Neural cell (in vitro differentiated cells): ENCODE results near the gene BZW1. TPM values are rescaled to one million over a fixed set of nuclear protein-coding genes. Genes with fewer than 3 reads are reported as not detected.

ENCODE experiments used
- H2AFZ ChIP-seq: fragments of 200-600, 300-800 bp; sonication (generic), shearing (Covaris generic); 2 replicates; pipeline ENCODE4 v1.6.0; 2014; ENCODE audit warnings: low read depth, mild to moderate bottlenecking, antibody characterized with exemption, low read length, moderate library complexity
- H3F3A ChIP-seq: fragments of 200-600 bp; shearing (Covaris generic); 2 replicates; pipeline ENCODE4 v1.6.1; 2016; ENCODE audit warnings: mild to moderate bottlenecking, moderate library complexity, mixed read lengths, antibody characterized with exemption, low read length; ENCODE audit not compliant: insufficient read depth, poor library complexity, severe bottlenecking
- H3K27ac ChIP-seq: fragments of 200-600, 300-800 bp; sonication (generic), shearing (Covaris generic); 2 replicates; pipeline ENCODE4 v1.5.1; 2014; ENCODE audit warnings: mild to moderate bottlenecking, low read length, moderate library complexity
- H3K27me3 ChIP-seq: fragments of 300-800, 200-600 bp; sonication (generic), shearing (Covaris generic); 2 replicates; pipeline ENCODE4 v1.6.0; 2014; ENCODE audit warnings: mild to moderate bottlenecking, low read depth, low read length, moderate library complexity; ENCODE audit not compliant: insufficient read depth
- H3K36me3 ChIP-seq: fragments of 300-800, 200-600 bp; sonication (generic), shearing (Covaris generic); 2 replicates; pipeline ENCODE4 v1.5.1; 2014; ENCODE audit warnings: mild to moderate bottlenecking, antibody characterized with exemption, low read length, moderate library complexity; ENCODE audit not compliant: insufficient read depth
- H3K4me2 ChIP-seq: fragments of 300-800, 200-600 bp; sonication (generic), shearing (Covaris generic); 2 replicates; pipeline ENCODE4 v1.6.0; 2014; ENCODE audit warnings: mild to moderate bottlenecking, low read length
- H3K4me3 ChIP-seq: fragments of 300-800, 200-600 bp; sonication (generic), shearing (Covaris generic); 2 replicates; pipeline ENCODE4 v1.5.1; 2014; ENCODE audit warnings: mild to moderate bottlenecking, low read length, moderate library complexity
- H3K79me2 ChIP-seq: fragments of 200-600 bp; shearing (Covaris generic); replicated peaks from 2 replicates; pipeline ENCODE4 v1.6.0; 2014; ENCODE audit warnings: mild to moderate bottlenecking, low read length, moderate library complexity; ENCODE audit not compliant: insufficient read depth
- H3K9ac ChIP-seq: fragments of 300-800, 200-600 bp; sonication (generic), shearing (Covaris generic); 2 replicates; pipeline ENCODE4 v1.6.1; 2016; ENCODE audit warnings: mild to moderate bottlenecking, low read length, mixed read lengths
- H3K9me2 ChIP-seq: fragments of 200-600 bp; shearing (Covaris generic); 2 replicates; pipeline ENCODE4 v1.6.1; 2016; ENCODE audit warnings: mild to moderate bottlenecking, low read length, mixed read lengths; ENCODE audit not compliant: insufficient read depth
- H3K9me3 ChIP-seq: fragments of 200-600, 300-800 bp; sonication (generic), shearing (Covaris generic); 2 replicates; pipeline ENCODE4 v1.6.1; 2016; ENCODE audit warnings: mild to moderate bottlenecking, mixed run types, low read length, moderate library complexity, mixed read lengths
- H4K20me1 ChIP-seq: fragments of 200-600 bp; shearing (Covaris generic); 2 replicates; pipeline ENCODE4 v1.6.1; 2016; ENCODE audit warnings: mild to moderate bottlenecking, mixed run types; ENCODE audit not compliant: insufficient read depth
- EP300 ChIP-seq: fragments of 450-650 bp; conservative IDR thresholded peaks from 2 replicates; pipeline ENCODE4 v1.6.1; 2014; ENCODE audit warnings: antibody characterized with exemption, mild to moderate bottlenecking, moderate library complexity; ENCODE audit not compliant: poor library complexity, severe bottlenecking
- EZH2 ChIP-seq: fragments of 200-600, 300-800 bp; shearing (Covaris generic), sonication (generic); IDR thresholded peaks from 2 replicates; pipeline ENCODE4 v1.6.1; 2014; ENCODE audit warnings: antibody characterized with exemption, low read length, borderline replicate concordance, mild to moderate bottlenecking; ENCODE audit not compliant: insufficient read depth, poor library complexity, severe bottlenecking
- MXI1 ChIP-seq: fragments of 450-650 bp; conservative IDR thresholded peaks from 2 replicates; pipeline ENCODE4 v1.6.1; 2014; ENCODE audit warnings: antibody characterized with exemption, mild to moderate bottlenecking; ENCODE audit not compliant: poor library complexity, severe bottlenecking
- POLR2AphosphoS5 ChIP-seq: IDR thresholded peaks from 2 replicates; pipeline ENCODE4 v1.6.1; 2012
- RAD21 ChIP-seq: fragments of 450-650 bp; conservative IDR thresholded peaks from 2 replicates; pipeline ENCODE4 v1.6.1; 2014; ENCODE audit warnings: antibody characterized with exemption, mild to moderate bottlenecking, moderate library complexity
- SMC3 ChIP-seq: fragments of 450-650 bp; conservative IDR thresholded peaks from 2 replicates; pipeline ENCODE4 v1.6.1; 2014; ENCODE audit warnings: antibody characterized with exemption, mild to moderate bottlenecking, moderate library complexity; ENCODE audit not compliant: poor library complexity
- TAF1 ChIP-seq: IDR thresholded peaks from 2 replicates; pipeline ENCODE4 v1.6.1; 2012; ENCODE audit warnings: low read depth
- polyA plus RNA-seq: library from polyadenylated mRNA; depleted of rRNA; stranded (reverse); fragments of >200 nt; gene quantifications from 2 replicates; pipeline ENCODE4 v1.2.3, GENCODE V29; 2014
- TF ChIP-seq, protein P1 (sequence below): IDR thresholded peaks from 2 replicates; pipeline ENCODE4 v1.6.1; 2012; ENCODE audit warnings: borderline replicate concordance
- TF ChIP-seq, protein P2 (sequence below): fragments of 450-650 bp; IDR thresholded peaks from 2 replicates; pipeline ENCODE4 v1.5.1; 2014; ENCODE audit warnings: antibody characterized with exemption, mild to moderate bottlenecking, moderate library complexity; ENCODE audit not compliant: poor library complexity, severe bottlenecking

BZW1 gene
- polyA plus RNA-seq, 1 donor from 2014 or later, result 291 TPM

DNA sequence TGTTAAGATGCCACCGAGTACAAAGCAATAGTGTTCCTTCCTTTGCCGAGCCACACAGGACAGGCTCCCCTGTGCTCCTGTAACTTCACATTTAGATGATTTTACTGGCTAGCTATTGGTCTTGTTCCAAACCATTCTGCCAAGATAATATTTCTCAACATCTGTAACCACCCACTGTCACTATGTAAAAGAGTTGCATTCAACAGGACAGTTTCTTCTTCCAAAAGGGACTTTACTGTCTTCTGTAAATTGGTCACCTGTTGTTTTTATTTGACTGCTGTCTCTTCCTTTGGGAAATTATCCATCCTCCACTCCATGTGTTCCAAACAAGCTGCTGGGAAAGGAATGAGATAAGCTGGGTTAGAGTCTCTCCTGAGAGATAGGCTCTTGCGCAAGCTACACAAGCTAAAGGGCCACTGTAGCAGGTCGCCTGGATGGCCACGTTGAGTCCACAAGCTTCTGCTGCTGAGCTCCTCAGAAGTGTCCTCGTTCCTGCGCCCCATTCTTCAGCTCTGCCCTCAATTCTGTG is 14.4 kb upstream of the BZW1 start:
- Histone ChIP-seq H3K36me3 (no peaks in the 10 kb centered on the region), H2AFZ (no peak overlapping the region), H3F3A (no peaks in the 10 kb centered on the region), H3K27me3 (no peaks in the 10 kb centered on the region), H3K9me2 (no peaks in the 10 kb centered on the region), H3K27ac (no peak overlapping the region), H3K79me2 (no peaks in the 10 kb centered on the region), H3K4me3 (no peak overlapping the region), H3K9ac (no peak overlapping the region), H4K20me1 (no peaks in the 10 kb centered on the region), H3K9me3 (no peaks in the 10 kb centered on the region), H3K4me2 (no peak overlapping the region)
- no peak for TF ChIP-seq POLR2AphosphoS5
- TF ChIP-seq RAD21, result no peak
- no peak for TF ChIP-seq SMC3
- TF ChIP-seq TAF1, result no peak
- TF ChIP-seq, protein P1, sequence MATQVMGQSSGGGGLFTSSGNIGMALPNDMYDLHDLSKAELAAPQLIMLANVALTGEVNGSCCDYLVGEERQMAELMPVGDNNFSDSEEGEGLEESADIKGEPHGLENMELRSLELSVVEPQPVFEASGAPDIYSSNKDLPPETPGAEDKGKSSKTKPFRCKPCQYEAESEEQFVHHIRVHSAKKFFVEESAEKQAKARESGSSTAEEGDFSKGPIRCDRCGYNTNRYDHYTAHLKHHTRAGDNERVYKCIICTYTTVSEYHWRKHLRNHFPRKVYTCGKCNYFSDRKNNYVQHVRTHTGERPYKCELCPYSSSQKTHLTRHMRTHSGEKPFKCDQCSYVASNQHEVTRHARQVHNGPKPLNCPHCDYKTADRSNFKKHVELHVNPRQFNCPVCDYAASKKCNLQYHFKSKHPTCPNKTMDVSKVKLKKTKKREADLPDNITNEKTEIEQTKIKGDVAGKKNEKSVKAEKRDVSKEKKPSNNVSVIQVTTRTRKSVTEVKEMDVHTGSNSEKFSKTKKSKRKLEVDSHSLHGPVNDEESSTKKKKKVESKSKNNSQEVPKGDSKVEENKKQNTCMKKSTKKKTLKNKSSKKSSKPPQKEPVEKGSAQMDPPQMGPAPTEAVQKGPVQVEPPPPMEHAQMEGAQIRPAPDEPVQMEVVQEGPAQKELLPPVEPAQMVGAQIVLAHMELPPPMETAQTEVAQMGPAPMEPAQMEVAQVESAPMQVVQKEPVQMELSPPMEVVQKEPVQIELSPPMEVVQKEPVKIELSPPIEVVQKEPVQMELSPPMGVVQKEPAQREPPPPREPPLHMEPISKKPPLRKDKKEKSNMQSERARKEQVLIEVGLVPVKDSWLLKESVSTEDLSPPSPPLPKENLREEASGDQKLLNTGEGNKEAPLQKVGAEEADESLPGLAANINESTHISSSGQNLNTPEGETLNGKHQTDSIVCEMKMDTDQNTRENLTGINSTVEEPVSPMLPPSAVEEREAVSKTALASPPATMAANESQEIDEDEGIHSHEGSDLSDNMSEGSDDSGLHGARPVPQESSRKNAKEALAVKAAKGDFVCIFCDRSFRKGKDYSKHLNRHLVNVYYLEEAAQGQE, result no peak
- TF ChIP-seq EZH2, result no peak
- TF ChIP-seq EP300, result no peak
- TF ChIP-seq MXI1, result no peak
- TF ChIP-seq, protein P2, sequence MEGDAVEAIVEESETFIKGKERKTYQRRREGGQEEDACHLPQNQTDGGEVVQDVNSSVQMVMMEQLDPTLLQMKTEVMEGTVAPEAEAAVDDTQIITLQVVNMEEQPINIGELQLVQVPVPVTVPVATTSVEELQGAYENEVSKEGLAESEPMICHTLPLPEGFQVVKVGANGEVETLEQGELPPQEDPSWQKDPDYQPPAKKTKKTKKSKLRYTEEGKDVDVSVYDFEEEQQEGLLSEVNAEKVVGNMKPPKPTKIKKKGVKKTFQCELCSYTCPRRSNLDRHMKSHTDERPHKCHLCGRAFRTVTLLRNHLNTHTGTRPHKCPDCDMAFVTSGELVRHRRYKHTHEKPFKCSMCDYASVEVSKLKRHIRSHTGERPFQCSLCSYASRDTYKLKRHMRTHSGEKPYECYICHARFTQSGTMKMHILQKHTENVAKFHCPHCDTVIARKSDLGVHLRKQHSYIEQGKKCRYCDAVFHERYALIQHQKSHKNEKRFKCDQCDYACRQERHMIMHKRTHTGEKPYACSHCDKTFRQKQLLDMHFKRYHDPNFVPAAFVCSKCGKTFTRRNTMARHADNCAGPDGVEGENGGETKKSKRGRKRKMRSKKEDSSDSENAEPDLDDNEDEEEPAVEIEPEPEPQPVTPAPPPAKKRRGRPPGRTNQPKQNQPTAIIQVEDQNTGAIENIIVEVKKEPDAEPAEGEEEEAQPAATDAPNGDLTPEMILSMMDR, result no peak

GRCh38 chr2:200798514-200798913 is 13.2 kb upstream of the BZW1 start:
- H3K27me3 ChIP-seq, result no peaks in the 10 kb centered on the region
- no peaks in the 10 kb centered on the region for H3K9me2 ChIP-seq
- no peak for TF ChIP-seq EP300
- no peak for TF ChIP-seq POLR2AphosphoS5
- TF ChIP-seq TAF1, result no peak
- TF ChIP-seq, protein P1, result no peak
- no peak for TF ChIP-seq EZH2
- TF ChIP-seq, protein P2, result no peak
- no peak for TF ChIP-seq SMC3
- no peak for TF ChIP-seq RAD21
- TF ChIP-seq MXI1, result no peak
- no peak overlapping the region for H3K4me2 ChIP-seq
- H3K36me3 ChIP-seq, result no peaks in the 10 kb centered on the region
- H3K9me3 ChIP-seq, result no peaks in the 10 kb centered on the region
- no peak overlapping the region for H3K4me3 ChIP-seq
- H3K79me2 ChIP-seq, result no peaks in the 10 kb centered on the region
- no peak overlapping the region for H3K27ac ChIP-seq
- no peaks in the 10 kb centered on the region for H4K20me1 ChIP-seq
- H3F3A ChIP-seq, result no peaks in the 10 kb centered on the region
- H3K9ac ChIP-seq, result no peak overlapping the region
- no peak overlapping the region for H2AFZ ChIP-seq
